ENCODE data around the gene HNMT. TPM values are rescaled to one million over a fixed set of nuclear protein-coding genes. Genes with fewer than 3 reads are reported as not detected.

The HNMT gene
- polyA plus RNA-seq, 1 donor (not counting 4 experiments of a cell fraction or from before 2014, with no cell fraction given), result 7.4 TPM

- H3K9ac ChIP-seq (ENCODE audit: control insufficient read depth, extremely low read depth, insufficient read depth, low read length), result no peak overlapping the region
- TF ChIP-seq CTCF (optimal IDR thresholded peaks at IDR 0.05 in 1 of 3, IDR thresholded peaks at IDR 0.05 in 1 of 3, conservative IDR thresholded peaks at IDR 0.05 in 1 of 3; ENCODE audit: extremely low read depth in 1 of 3, insufficient read depth in 2 of 3, low read length in 3 of 3) (no peak), EZH2 (IDR thresholded peaks at IDR 0.05; ENCODE audit: low read length) (no peak)
- H2AFZ ChIP-seq (ENCODE audit: control insufficient read depth, low read length), result no peak overlapping the region
- H3K9me3 ChIP-seq (ENCODE audit: control insufficient read depth, low read depth, low read length), result no peaks in the 10 kb centered on the region
- no peak for DNase-seq (ENCODE audit: low read depth, low spot score)
- FAIRE-seq, result no peak
- no peaks in the 10 kb centered on the region for H3K36me3 ChIP-seq (ENCODE audit: control insufficient read depth in 2 of 2, extremely low read depth in 1 of 2, insufficient read depth in 2 of 2, low read length in 2 of 2)
- H3K27me3 ChIP-seq (ENCODE audit: control insufficient read depth, extremely low read depth, insufficient read depth, low read length), result no peaks in the 10 kb centered on the region
- no peaks in the 10 kb centered on the region for H3K79me2 ChIP-seq (ENCODE audit: control insufficient read depth, insufficient read depth, low read length)
- H3K27ac ChIP-seq (ENCODE audit: control insufficient read depth, insufficient read depth, low read length), result no peak overlapping the region
- no peak overlapping the region for H3K4me2 ChIP-seq (ENCODE audit: control insufficient read depth, extremely low read depth, insufficient read depth, low read depth, low read length)
- H4K20me1 ChIP-seq (ENCODE audit: control insufficient read depth, extremely low read depth, insufficient read depth, low read length), result no peaks in the 10 kb centered on the region
- no peaks in the 10 kb centered on the region for H3K9me1 ChIP-seq (ENCODE audit: control insufficient read depth, extremely low read depth, insufficient read depth, low read length)
- dilution Hi-C loops (cut with MboI; ENCODE audit: extremely low pct_ligation_motif_present, low sequenced_read_pairs), result no loop called here
- H3K4me3 ChIP-seq (ENCODE audit: control insufficient read depth in 2 of 3, extremely low read depth in 1 of 3, insufficient read depth in 2 of 3, low read depth in 1 of 3, low read length in 3 of 3), result no peak overlapping the region
- no peaks in the 10 kb centered on the region for H3K4me1 ChIP-seq (ENCODE audit: control insufficient read depth, extremely low read depth, insufficient read depth, low read length)
Measured at GRCh38 chr2:137951586-137951985, 12.7 kb upstream of the HNMT start.

GRCh38 chr2:137952586-137953129 lies 11.6 kb upstream of the HNMT start:
- Histone ChIP-seq H3K27me3 (ENCODE audit: control insufficient read depth, extremely low read depth, insufficient read depth, low read length) (no peaks in the 10 kb centered on the region), H3K4me1 (ENCODE audit: control insufficient read depth, extremely low read depth, insufficient read depth, low read length) (peaks cover 4% of the 10 kb centered on the region), H2AFZ (ENCODE audit: control insufficient read depth, low read length) (no peak overlapping the region), H3K36me3 (ENCODE audit: control insufficient read depth in 2 of 2, extremely low read depth in 1 of 2, insufficient read depth in 2 of 2, low read length in 2 of 2) (no peaks in the 10 kb centered on the region), H4K20me1 (ENCODE audit: control insufficient read depth, extremely low read depth, insufficient read depth, low read length) (no peaks in the 10 kb centered on the region), H3K9ac (ENCODE audit: control insufficient read depth, extremely low read depth, insufficient read depth, low read length) (no peak overlapping the region), H3K4me3 (ENCODE audit: control insufficient read depth in 2 of 3, extremely low read depth in 1 of 3, insufficient read depth in 2 of 3, low read depth in 1 of 3, low read length in 3 of 3) (no peak overlapping the region), H3K9me3 (ENCODE audit: control insufficient read depth, low read depth, low read length) (no peaks in the 10 kb centered on the region), H3K27ac (ENCODE audit: control insufficient read depth, insufficient read depth, low read length) (no peak overlapping the region), H3K79me2 (ENCODE audit: control insufficient read depth, insufficient read depth, low read length) (no peaks in the 10 kb centered on the region), H3K4me2 (ENCODE audit: control insufficient read depth, extremely low read depth, insufficient read depth, low read depth, low read length) (no peak overlapping the region), H3K9me1 (ENCODE audit: control insufficient read depth, extremely low read depth, insufficient read depth, low read length) (no peaks in the 10 kb centered on the region)
- dilution Hi-C loops (cut with MboI; ENCODE audit: extremely low pct_ligation_motif_present, low sequenced_read_pairs), result no loop called here
- TF ChIP-seq EZH2 (IDR thresholded peaks at IDR 0.05; ENCODE audit: low read length), result no peak
- no peak for TF ChIP-seq CTCF (optimal IDR thresholded peaks at IDR 0.05 in 1 of 3, IDR thresholded peaks at IDR 0.05 in 1 of 3, conservative IDR thresholded peaks at IDR 0.05 in 1 of 3; ENCODE audit: extremely low read depth in 1 of 3, insufficient read depth in 2 of 3, low read length in 3 of 3)
- FAIRE-seq (no peak), DNase-seq (ENCODE audit: low read depth, low spot score) (no peak)
